Kidney epithelial cell (primary cell): Measurements from ENCODE around the gene ZBTB5. TPM values are rescaled to one million over a fixed set of nuclear protein-coding genes. Genes with fewer than 3 reads are reported as not detected.
"Not testable (repeated sequence)": the region's sequence is repeated elsewhere in the genome, so short reads cannot be mapped to it uniquely, and the experiment has no call there.

Experiments
- DNase-seq: peaks from one replicate; pipeline ENCODE4 v3.0.0-alpha.2; 2010; ENCODE audit warnings: low read depth
- H3K27me3 ChIP-seq: 2 replicates; pipeline ENCODE4 v1.6.0; 2011; ENCODE audit warnings: low read length; ENCODE audit not compliant: control insufficient read depth, insufficient read depth
- H3K36me3 ChIP-seq: 2 replicates; pipeline ENCODE4 v1.5.1; 2011; ENCODE audit warnings: low read length; ENCODE audit not compliant: control insufficient read depth, insufficient read depth
- H3K4me3 ChIP-seq: 2 replicates; pipeline ENCODE4 v1.5.1; 2011; ENCODE audit warnings: low read depth, mild to moderate bottlenecking, control low read depth, low read length
- CTCF ChIP-seq: IDR thresholded peaks from 2 replicates; pipeline ENCODE4 v1.5.1; 2011; ENCODE audit warnings: mild to moderate bottlenecking, moderate library complexity, low read length, control low read depth, inconsistent platforms; ENCODE audit not compliant: insufficient read depth, poor library complexity, severe bottlenecking
- total RNA-seq: library from RNA; depleted of rRNA; stranded (reverse); fragments of >200 nt; gene quantifications from 2 replicates; pipeline ENCODE4 v1.2.3, GENCODE V29; 2015

ZBTB5 gene
- 12.4 and 14.1 TPM in 2 replicates for total RNA-seq

GRCh38 chr9:37465249-37466036 lies at the start of gene ZBTB5:
Gene ZBTB5, minus strand, starts transcription at chr9:37465450. Its CDS starts 22,899 bp downstream, at chr9:37442551.
- H3K36me3 ChIP-seq, result no peaks in the 10 kb centered on the region
- H3K4me3 ChIP-seq, result peak within 1 kb of the TSS; percentile 83
- DNase-seq, result peak; percentile 99
- no peak for TF ChIP-seq CTCF
- H3K27me3 ChIP-seq, result no peaks in the 10 kb centered on the region

GRCh38 chr9:37514999-37515398 lies 49.7 kb upstream of the ZBTB5 start:
- H3K27me3 ChIP-seq, result no peaks in the 10 kb centered on the region
- H3K36me3 ChIP-seq, result no peaks in the 10 kb centered on the region

GRCh38 chr9:37514415-37514814 lies 49.2 kb upstream of the ZBTB5 start:
- DNase-seq, H3K27me3 ChIP-seq, H3K36me3 ChIP-seq, H3K4me3 ChIP-seq: not testable (repeated sequence)

More at GRCh38 chr9:37514999-37515398, 49.7 kb upstream of the ZBTB5 start:
- DNase-seq, result no peak
- H3K4me3 ChIP-seq, result no peak overlapping the region
- TF ChIP-seq CTCF, result no peak

GRCh38 chr9:37512437-37512836 lies 47.2 kb upstream of the ZBTB5 start:
- DNase-seq, result no peak
- Histone ChIP-seq H3K36me3 (no peaks in the 10 kb centered on the region), H3K4me3 (no peak overlapping the region), H3K27me3 (no peaks in the 10 kb centered on the region)
- no peak for TF ChIP-seq CTCF

GRCh38 chr9:37511016-37512010 lies 46.1 kb upstream of the ZBTB5 start:
- H3K27me3 ChIP-seq, result no peaks in the 10 kb centered on the region

GRCh38 chr9:37510053-37510452 lies 44.8 kb upstream of the ZBTB5 start:
- H3K4me3 ChIP-seq, H3K27me3 ChIP-seq, H3K36me3 ChIP-seq, DNase-seq: not testable (repeated sequence)

More at GRCh38 chr9:37511016-37512010, 46.1 kb upstream of the ZBTB5 start:
- H3K4me3 ChIP-seq, result no peak overlapping the region
- no peak for TF ChIP-seq CTCF
- no peak for DNase-seq
- H3K36me3 ChIP-seq, result no peaks in the 10 kb centered on the region
